Naive thymus-derived CD4-positive, alpha-beta T cell (primary cell): ENCODE data around the gene GBE1. TPM values are rescaled to one million over a fixed set of nuclear protein-coding genes. Genes with fewer than 3 reads are reported as not detected.

ENCODE experiments used
- ATAC-seq: fragments of 150-1000 bp; cut with Tn5 transposase; 2 replicates; pipeline ENCODE4 v1.10.0; 2021; ENCODE audit warnings: mild to moderate bottlenecking, moderate library complexity
- CTCF ChIA-PET: fragments of 350-600 bp; sonication (Branson Sonifier 250); formaldehyde crosslinking; loops from one replicate; lab custom pipeline; 2021; ENCODE audit warnings: antibody characterized with exemption; lab: Charles Lee
- POLR2A ChIA-PET: fragments of 350-600 bp; sonication (Branson Sonifier 250); formaldehyde crosslinking; loops from one replicate; lab custom pipeline; 2021; ENCODE audit warnings: antibody characterized with exemption, inconsistent platforms; lab: Charles Lee
- DNase-seq, 9 donors: peaks; one replicate each; pipeline versions ENCODE4 v3.0.0 to v3.0.0-alpha.2; 2020 to 2022; ENCODE audit warnings: mixed read lengths in 1 of 9
- H3K27ac ChIP-seq: one replicate; pipeline ENCODE4 v1.7.0; 2013; ENCODE audit warnings: mild to moderate bottlenecking, low read depth, low read length, moderate library complexity
- H3K27me3 ChIP-seq, 2 donors: one replicate each; pipeline ENCODE4 v1.7.0; 2013; ENCODE audit warnings: low read length in 2 of 2, mild to moderate bottlenecking in 2 of 2, moderate library complexity in 2 of 2; ENCODE audit not compliant: control insufficient read depth in 2 of 2, insufficient read depth in 2 of 2
- H3K36me3 ChIP-seq, 3 experiments: 1 replicate in 2 of 3; 2 replicates in 1 of 3; pipeline ENCODE4 v1.7.0; 2013; ENCODE audit warnings: low read length in 3 of 3, mild to moderate bottlenecking in 3 of 3, moderate library complexity in 1 of 3; ENCODE audit not compliant: insufficient read depth in 3 of 3, control insufficient read depth in 2 of 3
- H3K4me1 ChIP-seq, 2 donors: one replicate each; pipeline ENCODE4 v1.7.0; 2013; ENCODE audit warnings: low read length in 2 of 2, mild to moderate bottlenecking in 2 of 2, moderate library complexity in 1 of 2; ENCODE audit not compliant: control insufficient read depth in 2 of 2, insufficient read depth in 2 of 2
- H3K4me3 ChIP-seq: 2 replicates; pipeline ENCODE4 v1.7.0; 2013; ENCODE audit warnings: mild to moderate bottlenecking, low read length
- H3K9me3 ChIP-seq, 3 experiments: 1 replicate in 2 of 3; 2 replicates in 1 of 3; pipeline ENCODE4 v1.7.0; 2013; ENCODE audit warnings: low read length in 3 of 3; ENCODE audit not compliant: control insufficient read depth in 2 of 3
- H3K27ac Mint-ChIP-seq, 9 donors: one replicate each; pipeline ENCODE4 v1.8.0; 2020 to 2022; ENCODE audit warnings: mixed read lengths in 9 of 9, mild to moderate bottlenecking in 8 of 9, moderate library complexity in 5 of 9, inconsistent platforms in 2 of 9
- H3K27me3 Mint-ChIP-seq, 5 donors: one replicate each; pipeline ENCODE4 v1.8.0; 2021 to 2022; ENCODE audit warnings: mixed read lengths in 5 of 5, mild to moderate bottlenecking in 1 of 5
- H3K36me3 Mint-ChIP-seq, 5 donors: one replicate each; pipeline ENCODE4 v1.8.0; 2020 to 2022; ENCODE audit warnings: mixed read lengths in 5 of 5, mild to moderate bottlenecking in 3 of 5, inconsistent platforms in 1 of 5
- H3K4me1 Mint-ChIP-seq, 7 donors: one replicate each; pipeline ENCODE4 v1.8.0; 2020 to 2022; ENCODE audit warnings: mixed read lengths in 7 of 7, mild to moderate bottlenecking in 3 of 7, inconsistent platforms in 1 of 7
- H3K4me3 Mint-ChIP-seq, 10 donors: one replicate each; pipeline ENCODE4 v1.8.0; 2020 to 2022; ENCODE audit warnings: mild to moderate bottlenecking in 10 of 10, mixed read lengths in 10 of 10, moderate library complexity in 6 of 10, inconsistent platforms in 2 of 10
- H3K9me3 Mint-ChIP-seq, 11 donors: one replicate each; pipeline ENCODE4 v1.8.0; 2020 to 2022; ENCODE audit warnings: mixed read lengths in 11 of 11, mild to moderate bottlenecking in 4 of 11, inconsistent platforms in 1 of 11, moderate library complexity in 1 of 11
- intact Hi-C, 2 donors: fragments of 100-400 bp; cut with micrococcal nuclease; formaldehyde crosslinking; loops; one replicate each; pipeline ENCODE4 v1.15.1; 2023
- polyA plus RNA-seq, 2 donors: library from polyadenylated mRNA; unstranded; fragments of 300-500 nt; fragmentation: Illumina TruSeq; gene quantifications; one replicate each; pipeline ENCODE4 v1.2.3, GENCODE V29; 2021
- total RNA-seq, 6 experiments: library from RNA in 5 of 6; stranded (reverse) in 5 of 6; gene quantifications; 1 replicate in 5 of 6; 2 replicates in 1 of 6; pipeline ENCODE4 v1.2.3 and lab custom pipeline; 2021 to 2026

Gene GBE1
- total and polyA plus RNA-seq, 7 experiments from 2014 or later = 6.5 to 33.2 (median 8.3) TPM

- no peak overlapping the region for H3K4me3 ChIP-seq
- ChIA-PET CTCF (no interaction called here), POLR2A (no interaction called here)
- Mint-ChIP-seq H3K4me1 (no peaks in the 10 kb centered on the region), H3K27me3 (no peaks in the 10 kb centered on the region), H3K4me3 (no peak overlapping the region), H3K9me3 (peaks cover 0 to 9% (median 4%) of the 10 kb centered on the region in 11 donors), H3K27ac (no peak overlapping the region), H3K36me3 (peaks cover 0 to 34% (median 28%) of the 10 kb centered on the region in 5 donors)
- H3K9me3 ChIP-seq = no peaks in the 10 kb centered on the region
- no peaks in the 10 kb centered on the region for H3K4me1 ChIP-seq
- DNase-seq (no peak), ATAC-seq (no peak)
- no peaks in the 10 kb centered on the region for H3K27me3 ChIP-seq
- H3K36me3 ChIP-seq = no peaks in the 10 kb centered on the region
- intact Hi-C loops = no loop called here
- no peak overlapping the region for H3K27ac ChIP-seq
Observed at GRCh38 chr3:81632659-81633058, 128.8 kb downstream of the GBE1 start.

GRCh38 chr3:81624756-81625155 lies 136.7 kb downstream of the GBE1 start:
- ChIA-PET CTCF (no interaction called here), POLR2A (no interaction called here)
- H3K4me1 ChIP-seq = no peaks in the 10 kb centered on the region
- H3K27me3 ChIP-seq = no peaks in the 10 kb centered on the region
- H3K9me3 ChIP-seq = no peaks in the 10 kb centered on the region
- no peak overlapping the region for H3K27ac ChIP-seq
- H3K36me3 Mint-ChIP-seq = peaks cover 0 to 5% (median 2%) of the 10 kb centered on the region in 5 donors
- no peak for ATAC-seq
- no peaks in the 10 kb centered on the region for H3K4me1 Mint-ChIP-seq
- H3K27me3 Mint-ChIP-seq = no peaks in the 10 kb centered on the region
- H3K4me3 Mint-ChIP-seq = no peak overlapping the region
- no peak overlapping the region for H3K4me3 ChIP-seq
- DNase-seq = no peak
- H3K36me3 ChIP-seq = no peaks in the 10 kb centered on the region
- H3K27ac Mint-ChIP-seq = no peak overlapping the region
- intact Hi-C loops = no loop called here
- peaks cover 0 to under 1% (median 0%) of the 10 kb centered on the region in 11 donors for H3K9me3 Mint-ChIP-seq

- DNase-seq (no peak), ATAC-seq (no peak)
- H3K27ac Mint-ChIP-seq = no peak overlapping the region
- ChIA-PET CTCF (no interaction called here), POLR2A (no interaction called here)
- Histone ChIP-seq H3K36me3 (no peaks in the 10 kb centered on the region), H3K9me3 (no peaks in the 10 kb centered on the region), H3K27ac (no peak overlapping the region), H3K27me3 (no peaks in the 10 kb centered on the region), H3K4me1 (no peaks in the 10 kb centered on the region), H3K4me3 (no peak overlapping the region)
- no peak overlapping the region for H3K4me3 Mint-ChIP-seq
- H3K9me3 Mint-ChIP-seq = no peaks in the 10 kb centered on the region
- H3K36me3 Mint-ChIP-seq = peaks cover 0 to 4% (median 0%) of the 10 kb centered on the region in 5 donors
- H3K4me1 Mint-ChIP-seq = no peaks in the 10 kb centered on the region
- intact Hi-C loops = no loop called here
- no peaks in the 10 kb centered on the region for H3K27me3 Mint-ChIP-seq
Observed at GRCh38 chr3:81622395-81622794, 139.1 kb downstream of the GBE1 start.

DNA sequence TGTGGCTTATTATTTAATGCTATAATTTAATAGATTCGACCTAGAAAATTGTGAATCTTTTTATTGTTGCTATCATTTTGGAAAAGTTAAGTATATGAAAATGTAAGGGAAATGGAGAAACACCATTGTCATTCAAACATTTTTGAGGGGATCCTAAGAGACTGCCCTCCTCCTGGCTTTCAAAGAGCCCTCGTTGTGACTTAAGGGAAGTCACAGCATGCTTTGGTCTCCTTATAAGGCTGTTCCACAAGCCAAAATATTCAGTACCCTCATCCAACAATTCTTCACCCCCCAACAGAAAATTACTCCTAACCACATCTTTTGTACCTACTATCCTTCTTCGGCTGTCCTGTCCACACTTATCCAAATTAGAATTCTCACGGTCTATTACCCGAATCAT lies 140.2 kb downstream of the GBE1 start:
- ChIA-PET POLR2A (no interaction called here), CTCF (no interaction called here)

GRCh38 chr3:81620849-81621248 lies 140.6 kb downstream of the GBE1 start:
- no peaks in the 10 kb centered on the region for H3K4me1 Mint-ChIP-seq
- no peak overlapping the region for H3K27ac Mint-ChIP-seq
- no peak overlapping the region for H3K4me3 Mint-ChIP-seq
- Histone ChIP-seq H3K9me3 (no peaks in the 10 kb centered on the region), H3K27me3 (no peaks in the 10 kb centered on the region), H3K27ac (no peak overlapping the region), H3K36me3 (no peaks in the 10 kb centered on the region), H3K4me1 (no peaks in the 10 kb centered on the region), H3K4me3 (no peak overlapping the region)
- DNase-seq (no peak), ATAC-seq (no peak)
- POLR2A ChIA-PET = no interaction called here
- CTCF ChIA-PET = no interaction called here
- H3K36me3 Mint-ChIP-seq = peaks cover 0 to 4% (median 0%) of the 10 kb centered on the region in 5 donors
- no peaks in the 10 kb centered on the region for H3K9me3 Mint-ChIP-seq
- intact Hi-C loops = no loop called here
- H3K27me3 Mint-ChIP-seq = no peaks in the 10 kb centered on the region

More for the DNA sequence above, 140.2 kb downstream of the GBE1 start:
- H3K4me3 ChIP-seq = no peak overlapping the region
- Mint-ChIP-seq H3K36me3 (peaks cover 0 to 4% (median 0%) of the 10 kb centered on the region in 5 donors), H3K27ac (no peak overlapping the region), H3K27me3 (no peaks in the 10 kb centered on the region), H3K4me1 (no peaks in the 10 kb centered on the region), H3K4me3 (no peak overlapping the region), H3K9me3 (no peaks in the 10 kb centered on the region)
- no peaks in the 10 kb centered on the region for H3K9me3 ChIP-seq
- H3K36me3 ChIP-seq = no peaks in the 10 kb centered on the region
- H3K27me3 ChIP-seq = no peaks in the 10 kb centered on the region
- H3K4me1 ChIP-seq = no peaks in the 10 kb centered on the region
- no peak for DNase-seq
- no peak for ATAC-seq
- intact Hi-C loops = no loop called here
- no peak overlapping the region for H3K27ac ChIP-seq

- intact Hi-C loops = no loop called here
- Histone ChIP-seq H3K4me3 (no peak overlapping the region), H3K27ac (no peak overlapping the region), H3K4me1 (no peaks in the 10 kb centered on the region), H3K9me3 (no peaks in the 10 kb centered on the region), H3K27me3 (no peaks in the 10 kb centered on the region), H3K36me3 (no peaks in the 10 kb centered on the region)
- Mint-ChIP-seq H3K27me3 (no peaks in the 10 kb centered on the region), H3K27ac (no peak overlapping the region), H3K4me1 (no peaks in the 10 kb centered on the region), H3K4me3 (no peak overlapping the region), H3K36me3 (peaks cover 4 to 19% (median 16%) of the 10 kb centered on the region in 5 donors), H3K9me3 (peaks cover 0 to 3% (median 0%) of the 10 kb centered on the region in 11 donors)
- ATAC-seq (no peak), DNase-seq (no peak)
- ChIA-PET POLR2A (no interaction called here), CTCF (no interaction called here)
Observed at GRCh38 chr3:81612768-81613167, 148.7 kb downstream of the GBE1 start.

DNA sequence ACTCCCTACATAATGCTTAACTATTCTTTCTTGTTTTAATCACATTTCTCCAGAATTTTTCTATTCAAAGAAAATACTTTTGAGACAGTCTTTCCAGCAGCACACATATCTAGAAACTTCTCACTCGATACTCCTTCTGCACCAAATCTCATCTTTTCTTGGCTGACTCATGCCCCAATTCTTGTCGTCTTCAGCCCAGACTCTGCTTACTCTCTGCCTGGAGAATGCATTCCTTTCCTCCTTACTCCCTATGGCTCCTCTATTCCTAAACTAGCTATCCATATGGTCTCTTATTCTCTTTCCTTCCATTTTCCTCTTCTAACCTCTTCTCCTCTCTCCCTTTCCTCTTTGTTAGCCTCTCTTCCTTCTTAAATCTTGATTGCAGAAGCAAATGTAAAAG lies 158.7 kb downstream of the GBE1 start:
- Mint-ChIP-seq H3K4me1 (peaks cover 0 to 3% (median 0%) of the 10 kb centered on the region in 7 donors), H3K36me3 (peaks cover 0 to 4% (median 0%) of the 10 kb centered on the region in 5 donors), H3K27me3 (no peaks in the 10 kb centered on the region), H3K27ac (no peak overlapping the region), H3K9me3 (no peaks in the 10 kb centered on the region), H3K4me3 (no peak overlapping the region)
- no peak for ATAC-seq
- ChIA-PET CTCF (interaction anchor here (0.9 kb wide), 1 partner anchor 21 kb away, joined by 3 read pairs; no protein-coding TSS in a partner anchor), POLR2A (no interaction called here)
- H3K36me3 ChIP-seq = no peaks in the 10 kb centered on the region
- H3K27ac ChIP-seq = no peak overlapping the region
- no peaks in the 10 kb centered on the region for H3K4me1 ChIP-seq
- no peak overlapping the region for H3K4me3 ChIP-seq
- no peaks in the 10 kb centered on the region for H3K9me3 ChIP-seq
- DNase-seq = no peak
- intact Hi-C loops = no loop called here
- no peaks in the 10 kb centered on the region for H3K27me3 ChIP-seq
